IMR-90 (cell line): ENCODE data around the gene LCNL1. TPM values are rescaled to one million over a fixed set of nuclear protein-coding genes. Genes with fewer than 3 reads are reported as not detected.

ENCODE experiments used
- ATAC-seq: fragments of 200-7000 bp; cut with Tn5 transposase; 2 replicates; pipeline ENCODE4 v1.9.1; 2020; ENCODE audit warnings: low read depth, mild to moderate bottlenecking, moderate library complexity
- BruUV-seq: library from RNA; stranded (reverse); fragments of 400-500 nt; replicated peaks from 2 replicates; lab custom pipeline; 2021; lab: Mats Ljungman, UMichigan
- CTCF ChIA-PET: fragments of 300-600 bp; formaldehyde crosslinking; extraction: SDS; loops from one replicate; lab custom pipeline; 2021; ENCODE audit warnings: antibody characterized with exemption; lab: Yijun Ruan, JAX
- POLR2A ChIA-PET: fragments of 300-600 bp; sonication (Branson Sonifier 250); formaldehyde crosslinking; loops from one replicate; lab custom pipeline; 2022; ENCODE audit warnings: antibody characterized with exemption; ENCODE audit not compliant: unreplicated experiment; lab: Charles Lee
- DNase-seq: peaks from one replicate; pipeline ENCODE4 v3.0.0; 2013
- H2AFZ ChIP-seq: replicated peaks from 2 replicates; pipeline ENCODE3; 2013; ENCODE audit warnings: low read length, mild to moderate bottlenecking; ENCODE audit not compliant: poor library complexity
- H2AK5ac ChIP-seq: 2 replicates; pipeline ENCODE4 v1.6.1; 2013; ENCODE audit warnings: low read depth, low read length, inconsistent platforms
- H2AK9ac ChIP-seq: replicated peaks from 2 replicates; pipeline ENCODE3; 2013; ENCODE audit warnings: mild to moderate bottlenecking, low read depth, low read length, moderate library complexity; ENCODE audit not compliant: poor library complexity
- H2BK120ac ChIP-seq: 2 replicates; pipeline ENCODE4 v1.6.1; 2013; ENCODE audit warnings: low read depth, low read length, inconsistent platforms
- H2BK15ac ChIP-seq: 3 replicates; pipeline ENCODE4 v1.6.1; 2013; ENCODE audit warnings: low read depth, low read length, inconsistent platforms
- H2BK20ac ChIP-seq: 2 replicates; pipeline ENCODE4 v1.6.1; 2013; ENCODE audit warnings: low read depth, mild to moderate bottlenecking, inconsistent platforms, low read length, moderate library complexity
- H2BK5ac ChIP-seq: 2 replicates; pipeline ENCODE4 v1.6.1; 2013; ENCODE audit warnings: mild to moderate bottlenecking, low read depth, low read length, inconsistent platforms; ENCODE audit not compliant: poor library complexity, severe bottlenecking
- H3K14ac ChIP-seq: replicated peaks from 2 replicates; pipeline ENCODE4 v1.6.1; 2013; ENCODE audit warnings: low read depth, low read length, inconsistent platforms
- H3K18ac ChIP-seq: 2 replicates; pipeline ENCODE4 v1.6.1; 2013; ENCODE audit warnings: low read depth, low read length, control low read depth
- H3K23ac ChIP-seq: 2 replicates; pipeline ENCODE4 v1.6.1; 2013; ENCODE audit warnings: low read depth, low read length, inconsistent platforms
- H3K27ac ChIP-seq: 2 replicates; pipeline ENCODE4 v1.5.1; 2013; ENCODE audit warnings: mild to moderate bottlenecking, control low read depth, low read length; ENCODE audit not compliant: insufficient read depth
- H3K27me3 ChIP-seq: 2 replicates; pipeline ENCODE4 v1.6.1; 2013; ENCODE audit warnings: low read length; ENCODE audit not compliant: control insufficient read depth, insufficient read depth
- H3K36me3 ChIP-seq: 2 replicates; pipeline ENCODE4 v1.6.1; 2013; ENCODE audit warnings: low read length, mixed read lengths; ENCODE audit not compliant: control insufficient read depth, insufficient read depth
- H3K4ac ChIP-seq: 2 replicates; pipeline ENCODE4 v1.6.1; 2013; ENCODE audit warnings: low read depth, low read length, inconsistent platforms
- H3K4me1 ChIP-seq: 2 replicates; pipeline ENCODE4 v1.6.1; 2013; ENCODE audit warnings: low read length, mixed read lengths; ENCODE audit not compliant: control insufficient read depth, insufficient read depth
- H3K4me2 ChIP-seq: 2 replicates; pipeline ENCODE4 v1.6.1; 2013; ENCODE audit warnings: low read depth, mild to moderate bottlenecking, control low read depth, low read length, moderate library complexity
- H3K4me3 ChIP-seq: 2 replicates; pipeline ENCODE4 v1.5.1; 2013; ENCODE audit warnings: low read depth, mild to moderate bottlenecking, control low read depth, low read length, moderate library complexity; ENCODE audit not compliant: insufficient read depth
- H3K56ac ChIP-seq: 2 replicates; pipeline ENCODE4 v1.6.1; 2013; ENCODE audit warnings: low read length, inconsistent platforms; ENCODE audit not compliant: insufficient read depth; ENCODE audit errors: extremely low read depth
- H3K79me1 ChIP-seq, 2 experiments: 2 replicates each; pipeline ENCODE4 v1.6.1; 2013; ENCODE audit warnings: low read length in 2 of 2, inconsistent platforms in 1 of 2, low read depth in 1 of 2
- H3K9ac ChIP-seq: 2 replicates; pipeline ENCODE4 v1.6.1; 2013; ENCODE audit warnings: low read depth, low read length, control low read depth
- H3K9me1 ChIP-seq: 2 replicates; pipeline ENCODE4 v1.6.1; 2013; ENCODE audit warnings: low read length, inconsistent platforms; ENCODE audit not compliant: insufficient read depth
- H3K9me3 ChIP-seq: 2 replicates; pipeline ENCODE4 v1.6.1; 2013; ENCODE audit warnings: low read length; ENCODE audit not compliant: control insufficient read depth, insufficient read depth
- H4K20me1 ChIP-seq: 2 replicates; pipeline ENCODE4 v1.6.1; 2013; ENCODE audit warnings: low read length, inconsistent platforms; ENCODE audit not compliant: insufficient read depth
- H4K5ac ChIP-seq: 2 replicates; pipeline ENCODE4 v1.6.1; 2013; ENCODE audit warnings: mild to moderate bottlenecking, low read depth, low read length, control low read depth
- H4K8ac ChIP-seq, 2 experiments: 2 replicates each; pipeline ENCODE4 v1.6.1; 2013; ENCODE audit warnings: low read depth in 2 of 2, low read length in 2 of 2, control low read depth in 1 of 2, inconsistent platforms in 1 of 2
- H4K91ac ChIP-seq: 2 replicates; pipeline ENCODE4 v1.6.1; 2013; ENCODE audit warnings: low read depth, low read length, inconsistent platforms; ENCODE audit not compliant: insufficient read depth
- BHLHE40 ChIP-seq: fragments of 150-350 bp; IDR thresholded peaks from 2 replicates; pipeline ENCODE4 v1.6.1; 2016; ENCODE audit warnings: mild to moderate bottlenecking, low read depth, low read length
- CHD1 ChIP-seq: IDR thresholded peaks from 2 replicates; pipeline ENCODE4 v1.6.1; 2012; ENCODE audit warnings: low read depth, low read length, improper control_type of control experiment
- ELK1 ChIP-seq: fragments of 150-350 bp; IDR thresholded peaks from 2 replicates; pipeline ENCODE4 v1.6.1; 2016; ENCODE audit warnings: low read depth, mild to moderate bottlenecking, low read length, moderate library complexity, borderline replicate concordance
- MAZ ChIP-seq: IDR thresholded peaks from 2 replicates; pipeline ENCODE4 v1.6.1; 2012; ENCODE audit warnings: low read depth, mild to moderate bottlenecking, low read length, improper control_type of control experiment, moderate library complexity, borderline replicate concordance
- POLR2A ChIP-seq: IDR thresholded peaks from 2 replicates; pipeline ENCODE4 v1.6.1; 2012; ENCODE audit warnings: mild to moderate bottlenecking, low read depth, low read length
- RAD21 ChIP-seq: IDR thresholded peaks from 2 replicates; pipeline ENCODE4 v1.6.1; 2012; ENCODE audit warnings: low read length, improper control_type of control experiment
- USF2 ChIP-seq: fragments of 150-350 bp; IDR thresholded peaks from 2 replicates; pipeline ENCODE4 v1.6.1; 2017; ENCODE audit warnings: mild to moderate bottlenecking, antibody characterized with exemption, low read length, low read depth
- WGBS, 2 experiments: methylation state at CpG; one replicate each; pipeline versions ENCODE4 v1.1.5 to v1.1.7; 2013; ENCODE audit warnings: missing lambda C conversion rate in 2 of 2; ENCODE audit not compliant: insufficient read length in 1 of 2; ENCODE audit errors: extremely low coverage in 2 of 2; 5-methylcytosine and 5-hydroxymethylcytosine counted together
- dilution Hi-C: fragments of 300-500 bp; cut with HindIII; formaldehyde crosslinking; loops from one replicate; pipeline ENCODE4 v1.14.3; 2018; ENCODE audit warnings: low sequenced_read_pairs; ENCODE audit not compliant: unreplicated experiment
- in situ Hi-C: fragments of 300-500 bp; cut with MboI; formaldehyde crosslinking; loops from 3 replicates; pipeline ENCODE4 v1.14.3; 2019; ENCODE audit warnings: low sequenced_read_pairs, inconsistent platforms, mixed read lengths
- intact Hi-C: fragments of 100-400 bp; cut with micrococcal nuclease; formaldehyde crosslinking; loops from 2 replicates; pipeline ENCODE4 v1.10.0; 2022
- polyA plus RNA-seq, 3 experiments: library from polyadenylated mRNA; depleted of rRNA; stranded (reverse); fragments of >200 nt; gene quantifications; 2 replicates each; pipeline ENCODE4 v1.2.3, GENCODE V29; 2012; ENCODE audit warnings: low replicate concordance in 1 of 3
- total RNA-seq: library from RNA; depleted of rRNA; stranded (reverse); fragments of >200 nt; gene quantifications from 2 replicates; pipeline ENCODE4 v1.2.3, GENCODE V29; 2012

The LCNL1 gene
- total and polyA plus RNA-seq, 2 of the 4 experiments (the other 2 are of a cell fraction), result 0.15 TPM; not detected in 1

GRCh38 chr9:136964833-136965422 is 17.9 kb upstream of the LCNL1 start:
- H3K9me1 ChIP-seq, result peaks cover 2% of the 10 kb centered on the region; the same call in 1 of the 2 replicates
- no peak overlapping the region for H4K5ac ChIP-seq
- H3K14ac ChIP-seq, result no peak overlapping the region
- H3K36me3 ChIP-seq, result no peaks in the 10 kb centered on the region
- POLR2A ChIA-PET, result no interaction called here
- H3K23ac ChIP-seq, result no peak overlapping the region
- no peaks in the 10 kb centered on the region for H3K4me1 ChIP-seq
- no peak overlapping the region for H2AFZ ChIP-seq
- no peak overlapping the region for H2BK120ac ChIP-seq
- WGBS, 2 experiments, result 83% methylated on average over 8 of the region's 26 CpGs; no CpG with 5 or more reads in 1 of the 2 experiments
- no peak overlapping the region for H3K4ac ChIP-seq
- no peak overlapping the region for H4K91ac ChIP-seq
- H3K9me3 ChIP-seq, result no peaks in the 10 kb centered on the region
- H3K4me3 ChIP-seq, result no peak overlapping the region
- H2BK20ac ChIP-seq, result no peak overlapping the region
- H2AK9ac ChIP-seq, result no peak overlapping the region
- no peaks in the 10 kb centered on the region for H3K79me1 ChIP-seq
- no TSS peak for BruUV-seq
- TF ChIP-seq USF2 (no peak), BHLHE40 (no peak), RAD21 (no peak), ELK1 (no peak), CHD1 (no peak), MAZ (no peak), POLR2A (no peak)
- dilution Hi-C loops, result no loop called here
- no peaks in the 10 kb centered on the region for H4K20me1 ChIP-seq
- no peak overlapping the region for H3K56ac ChIP-seq
- H4K8ac ChIP-seq, result no peak overlapping the region
- intact Hi-C loops, result no loop called here
- H2BK15ac ChIP-seq, result no peak overlapping the region
- H3K27me3 ChIP-seq, result peaks cover 20% of the 10 kb centered on the region
- no peak overlapping the region for H2AK5ac ChIP-seq
- ATAC-seq, result no peak
- H2BK5ac ChIP-seq, result no peak overlapping the region
- no peak overlapping the region for H3K18ac ChIP-seq
- CTCF ChIA-PET, result interaction anchor here (1.0 kb wide), 1 partner anchor 11 kb away, joined by 3 read pairs; no protein-coding TSS in a partner anchor
- H3K27ac ChIP-seq, result no peak overlapping the region
- H3K4me2 ChIP-seq, result no peak overlapping the region
- H3K9ac ChIP-seq, result no peak overlapping the region
- no peak for DNase-seq
- in situ Hi-C loops, result no loop called here
